ENCODE results near the gene TBXA2R.

TBXA2R gene

DNA sequence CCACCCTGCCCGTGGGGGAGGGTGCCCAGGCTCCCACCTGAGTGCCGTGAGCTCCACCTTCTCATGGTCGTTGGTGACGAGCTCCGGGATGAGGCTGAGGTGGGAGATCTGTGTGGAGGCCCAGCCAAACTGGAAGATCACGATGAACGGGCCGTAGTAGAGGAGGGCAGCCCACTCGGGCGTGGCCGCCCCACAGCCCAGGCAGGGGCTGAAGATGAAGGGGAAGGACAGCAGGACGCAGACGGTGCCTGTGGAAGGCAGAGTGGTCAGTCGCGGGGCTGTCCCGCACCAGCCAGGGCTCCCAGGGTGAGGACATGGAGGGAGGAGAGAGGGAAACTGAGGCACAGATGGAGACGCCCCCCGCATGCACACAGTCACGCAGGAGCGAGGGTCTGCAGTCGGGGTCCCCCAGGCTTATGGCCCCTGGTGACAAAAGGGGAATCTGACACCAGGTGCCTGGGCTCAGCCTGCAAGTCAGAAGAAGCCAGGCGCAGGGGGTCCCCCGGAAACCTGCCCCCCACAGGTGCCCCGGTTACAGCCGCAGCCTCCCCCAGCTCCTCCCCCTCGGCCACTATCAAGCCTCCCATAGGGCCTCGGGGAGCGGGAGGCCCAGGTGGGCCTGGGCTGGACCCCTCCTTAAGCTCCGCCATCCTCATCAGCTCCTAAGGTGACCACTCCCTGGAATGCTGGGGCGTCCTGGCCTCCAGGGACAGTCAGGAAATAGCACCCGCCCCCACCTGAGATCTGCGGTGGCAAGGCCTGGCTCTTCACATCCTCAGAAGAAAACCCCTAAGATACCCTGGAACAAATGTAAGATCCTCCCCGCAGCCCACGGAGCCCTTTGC is 55.5 kb downstream of the TBXA2R start:
- no peak for DNase-seq

DNA sequence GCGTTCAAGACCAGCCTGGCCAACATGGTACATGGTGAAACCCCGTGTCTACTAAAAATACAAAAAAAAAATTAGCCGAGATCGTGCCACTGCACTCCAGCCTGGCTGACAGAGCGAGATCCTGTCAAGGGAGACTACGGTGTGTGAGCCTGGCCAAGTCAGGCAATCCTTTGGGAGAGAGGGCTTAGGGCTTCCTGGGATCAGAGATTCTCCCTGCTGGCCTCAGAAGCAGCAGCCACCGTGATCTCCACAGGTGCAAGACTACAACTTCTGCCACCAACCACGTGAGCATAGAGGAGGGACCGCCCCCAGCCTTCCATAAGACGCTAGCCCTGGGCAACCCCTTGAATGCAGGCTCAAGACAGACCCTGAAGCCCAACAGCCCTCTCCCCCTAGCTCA is 56.9 kb downstream of the TBXA2R start:
- DNase-seq = no peak

DNA sequence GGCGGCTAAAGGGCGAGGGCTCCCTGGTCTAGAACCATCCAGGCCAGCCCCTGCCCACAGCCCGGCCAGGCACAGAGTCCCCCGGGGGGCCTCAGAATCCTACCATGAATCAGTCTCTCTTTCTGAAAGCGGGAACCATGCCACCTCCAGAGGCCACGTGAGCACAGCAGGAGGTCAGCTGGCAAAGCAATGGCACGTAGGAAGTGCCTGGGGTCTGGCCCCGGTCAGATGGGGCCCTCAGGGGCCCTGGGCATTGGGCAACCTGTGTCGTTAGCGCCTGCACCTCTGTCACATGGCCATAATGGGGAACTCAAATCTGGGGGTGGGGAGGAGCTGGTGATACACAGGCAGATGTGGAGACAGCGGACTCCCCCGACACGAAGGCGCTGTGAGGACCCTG is 58.1 kb downstream of the TBXA2R start:
- DNase-seq = no peak

DNA sequence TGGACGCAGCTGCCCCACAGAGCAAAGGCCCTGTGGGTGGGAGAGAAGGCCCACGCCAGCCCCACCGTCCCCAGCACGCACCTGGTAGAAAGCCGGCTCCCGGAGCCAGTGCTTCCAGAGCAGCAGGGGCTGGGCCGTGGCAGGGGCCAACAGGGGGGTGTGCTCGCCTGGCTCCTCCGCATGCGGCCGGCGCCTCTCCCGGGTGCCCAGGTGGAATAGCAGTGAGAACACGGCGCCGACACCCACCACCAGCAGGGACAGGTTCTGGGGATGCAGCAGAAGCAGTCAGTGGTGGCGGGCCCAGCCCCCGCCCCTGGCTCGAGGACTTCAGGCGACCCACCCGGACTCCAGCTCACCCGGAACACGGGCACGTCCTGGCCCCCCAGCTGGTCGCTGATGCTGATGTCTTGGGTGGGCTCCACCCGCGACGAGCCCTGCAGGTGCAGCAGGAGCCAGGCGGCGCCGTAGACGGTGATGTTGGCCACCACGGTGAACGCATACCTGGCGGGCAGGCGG is 58.9 kb downstream of the TBXA2R start:
- DNase-seq = no peak

DNA sequence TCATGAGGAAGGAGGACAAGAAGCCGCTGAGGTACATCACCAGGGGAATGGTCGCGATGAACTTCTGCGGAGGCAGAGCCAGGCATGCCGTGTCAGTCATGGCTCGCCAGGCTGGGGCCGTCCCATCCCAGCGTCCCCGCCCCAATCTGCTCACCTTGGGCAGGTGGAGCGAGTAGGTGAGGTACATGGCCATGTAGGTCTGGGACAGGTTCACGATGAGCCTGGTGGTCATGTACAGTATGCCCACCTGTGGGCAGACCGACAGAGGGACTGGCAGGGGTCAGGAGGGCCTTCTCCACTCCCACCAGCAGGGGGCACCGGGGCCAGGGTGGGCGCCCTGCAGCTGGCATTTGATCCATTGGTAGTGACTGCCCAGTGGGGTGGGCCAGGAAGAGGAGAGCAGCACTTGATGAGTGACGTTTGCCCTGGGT is 59.4 kb downstream of the TBXA2R start:
- DNase-seq = no peak

DNA sequence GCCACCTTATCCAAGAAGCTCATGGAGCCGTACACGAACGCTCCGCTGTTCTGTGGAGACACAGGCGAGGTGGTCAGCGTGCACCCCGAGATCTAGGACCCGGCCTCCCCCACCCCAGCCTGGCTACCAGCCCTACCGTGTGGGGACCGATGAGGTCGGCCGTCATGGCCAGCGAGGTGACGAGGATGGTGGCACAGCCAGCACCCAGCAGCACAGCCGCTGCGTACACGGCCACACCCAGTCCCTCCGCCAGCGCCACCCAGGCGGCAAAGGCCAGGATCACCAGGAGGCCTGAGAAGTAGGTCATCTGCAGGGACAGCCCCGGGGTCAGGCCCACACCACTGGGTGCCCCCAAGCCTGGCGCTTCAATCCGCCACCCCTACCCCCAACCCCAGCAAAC is 60.6 kb downstream of the TBXA2R start:
- no peak for DNase-seq

DNA sequence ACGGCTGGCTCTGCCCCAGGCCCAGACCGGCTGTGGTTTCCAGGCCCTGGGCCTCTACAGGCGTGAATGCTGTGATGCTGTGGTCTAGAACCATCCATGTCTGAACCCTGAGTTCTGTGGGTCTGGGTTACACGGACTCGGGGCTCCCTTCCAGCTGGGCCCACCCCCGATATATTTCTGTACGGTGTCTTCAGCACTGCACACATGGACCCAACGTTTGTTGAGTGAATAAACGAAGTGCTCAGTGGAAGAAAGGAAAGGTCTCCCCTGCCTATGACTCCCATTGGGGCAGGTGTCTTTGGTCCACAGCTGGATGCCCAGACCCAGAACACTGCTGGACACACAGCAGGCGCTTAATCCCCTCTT is 61.0 kb downstream of the TBXA2R start:
- DNase-seq = no peak

DNA sequence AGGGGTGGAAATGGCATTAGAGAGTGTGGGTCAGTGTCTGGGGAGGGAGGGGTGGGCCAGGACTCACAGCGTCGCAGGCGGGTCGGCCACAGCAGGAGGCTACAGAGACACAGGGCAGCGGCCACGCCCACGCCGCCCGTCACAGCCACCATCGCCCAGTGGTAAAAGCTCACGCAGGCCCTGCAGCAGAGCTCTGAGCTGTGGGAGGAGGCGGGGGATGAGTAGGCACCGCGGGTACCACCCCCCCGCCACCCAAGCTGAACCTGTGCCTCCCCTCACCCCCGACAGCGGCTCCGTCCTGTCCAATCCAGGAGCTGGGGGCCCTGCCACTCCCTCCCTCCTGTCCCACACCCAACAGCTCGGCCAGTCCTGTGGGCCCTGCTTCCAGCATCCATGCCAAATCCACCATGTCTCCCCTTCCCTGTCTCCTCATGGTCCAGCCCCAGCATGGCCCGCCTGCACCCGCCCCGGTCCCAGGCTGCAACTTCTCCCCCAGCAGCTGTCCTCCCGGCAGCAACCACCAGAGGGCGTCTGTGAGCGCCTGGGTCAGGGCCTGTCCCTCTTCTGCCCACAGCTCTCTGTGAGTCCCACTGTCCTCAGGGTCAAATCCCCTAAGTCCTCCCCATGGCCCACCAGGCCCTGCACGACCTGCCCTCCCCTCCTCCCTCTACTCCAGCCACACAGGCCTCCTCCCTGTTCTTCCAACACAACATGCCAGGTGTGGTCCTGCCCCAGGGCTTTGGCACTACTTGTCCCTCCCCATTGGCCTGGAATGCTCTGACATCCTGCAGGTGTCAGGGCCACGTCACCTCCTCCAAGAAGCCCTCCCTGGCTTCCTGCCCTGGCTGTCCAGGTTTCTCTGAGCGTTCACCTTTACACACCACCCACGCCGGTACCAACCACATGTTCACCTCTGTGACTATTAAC is 61.7 kb downstream of the TBXA2R start:
- DNase-seq = no peak
